Suprapubic skin (tissue), 2 donors: ENCODE results near the gene CCDC197.

Experiments used
- EP300 ChIP-seq: sonication (generic); formaldehyde crosslinking; IDR thresholded peaks from one replicate; pipeline ENCODE4 v1.6.1; 2017; ENCODE audit warnings: antibody characterized with exemption
- POLR2A ChIP-seq, 2 donors: fragments of 450-650 bp; IDR thresholded peaks; one replicate each; pipeline ENCODE4 v1.6.1; 2017; ENCODE audit warnings: antibody characterized with exemption in 2 of 2, mild to moderate bottlenecking in 2 of 2, moderate library complexity in 2 of 2

GRCh38 chr14:94031161-94031882, 34.2 kb downstream of the CCDC197 start:
- TF ChIP-seq POLR2A (IDR thresholded peaks at IDR 0.05) (no peak), EP300 (no peak)
